ENCODE measurements around the gene DNAJB9.

DNAJB9 gene

DNA sequence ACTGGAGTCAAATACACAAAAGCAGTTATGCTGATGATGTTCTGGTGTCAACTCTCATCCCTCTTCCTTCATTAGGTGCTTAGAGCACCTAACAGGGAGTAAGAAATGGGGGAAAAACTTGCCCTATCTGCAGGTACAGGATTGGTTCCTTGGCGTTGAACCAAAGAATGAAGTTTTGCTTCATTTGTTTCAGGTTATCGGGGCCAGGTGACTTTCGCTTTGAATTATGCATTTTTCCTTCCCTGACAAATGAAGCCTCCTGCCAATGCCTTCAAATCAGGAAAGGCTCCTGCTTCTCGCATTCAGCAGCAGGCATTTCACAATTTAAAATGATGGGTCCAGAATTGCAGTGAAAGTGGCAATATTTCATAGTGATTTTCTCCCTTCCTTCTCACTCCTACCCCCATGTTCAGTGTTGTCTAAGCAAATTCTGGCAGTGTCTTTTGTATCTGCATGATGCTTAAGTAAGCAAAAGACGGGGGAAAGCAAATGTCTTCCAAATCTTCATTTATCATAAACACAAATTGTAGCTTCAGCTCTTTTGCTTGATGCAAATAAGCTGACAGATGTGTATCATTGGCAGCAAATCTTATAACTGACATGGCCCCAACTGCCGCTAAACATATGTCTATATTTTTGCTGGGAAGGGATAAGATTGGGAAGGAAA lies 29.4 kb downstream of the DNAJB9 start:
- Mint-ChIP-seq H3K36me3 (ENCODE audit: low read depth) (no peaks in the 10 kb centered on the region), H3K27me3 (ENCODE audit: low read depth, poor library complexity) (peaks cover 9% of the 10 kb centered on the region), H3K27ac (no peak overlapping the region), H3K4me3 (no peak overlapping the region), H3K4me1 (peaks cover 20% of the 10 kb centered on the region), H3K9me3 (no peaks in the 10 kb centered on the region)
- no peak for DNase-seq
- TF ChIP-seq, protein P1, sequence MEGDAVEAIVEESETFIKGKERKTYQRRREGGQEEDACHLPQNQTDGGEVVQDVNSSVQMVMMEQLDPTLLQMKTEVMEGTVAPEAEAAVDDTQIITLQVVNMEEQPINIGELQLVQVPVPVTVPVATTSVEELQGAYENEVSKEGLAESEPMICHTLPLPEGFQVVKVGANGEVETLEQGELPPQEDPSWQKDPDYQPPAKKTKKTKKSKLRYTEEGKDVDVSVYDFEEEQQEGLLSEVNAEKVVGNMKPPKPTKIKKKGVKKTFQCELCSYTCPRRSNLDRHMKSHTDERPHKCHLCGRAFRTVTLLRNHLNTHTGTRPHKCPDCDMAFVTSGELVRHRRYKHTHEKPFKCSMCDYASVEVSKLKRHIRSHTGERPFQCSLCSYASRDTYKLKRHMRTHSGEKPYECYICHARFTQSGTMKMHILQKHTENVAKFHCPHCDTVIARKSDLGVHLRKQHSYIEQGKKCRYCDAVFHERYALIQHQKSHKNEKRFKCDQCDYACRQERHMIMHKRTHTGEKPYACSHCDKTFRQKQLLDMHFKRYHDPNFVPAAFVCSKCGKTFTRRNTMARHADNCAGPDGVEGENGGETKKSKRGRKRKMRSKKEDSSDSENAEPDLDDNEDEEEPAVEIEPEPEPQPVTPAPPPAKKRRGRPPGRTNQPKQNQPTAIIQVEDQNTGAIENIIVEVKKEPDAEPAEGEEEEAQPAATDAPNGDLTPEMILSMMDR (IDR thresholded peaks at IDR 0.05), result no peak

DNA sequence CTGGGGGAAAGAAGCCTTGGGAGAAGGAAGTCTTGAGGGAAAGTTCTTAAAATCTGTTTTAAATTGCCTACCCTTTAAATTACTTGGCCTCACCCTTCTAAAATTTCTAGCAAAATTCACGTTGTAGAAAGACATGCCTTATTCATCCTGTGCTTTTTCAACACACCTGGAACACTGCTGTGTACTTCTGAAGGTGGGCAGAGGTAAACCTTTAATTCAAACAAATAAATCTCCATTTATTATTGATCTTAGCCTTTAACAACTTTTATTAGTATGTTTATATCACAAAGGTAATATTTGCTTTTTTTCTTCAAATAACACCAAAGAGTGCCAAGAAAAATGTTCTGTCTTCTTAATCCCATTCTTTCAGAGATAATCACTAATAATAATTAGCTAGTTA lies 30.7 kb downstream of the DNAJB9 start:
- Mint-ChIP-seq H3K4me3 (no peak overlapping the region), H3K36me3 (ENCODE audit: low read depth) (no peaks in the 10 kb centered on the region), H3K27ac (no peak overlapping the region), H3K4me1 (peaks cover 20% of the 10 kb centered on the region), H3K9me3 (no peaks in the 10 kb centered on the region), H3K27me3 (ENCODE audit: low read depth, poor library complexity) (peaks cover 13% of the 10 kb centered on the region)
- DNase-seq, result no peak
- TF ChIP-seq, protein P1 (IDR thresholded peaks at IDR 0.05), result no peak

DNA sequence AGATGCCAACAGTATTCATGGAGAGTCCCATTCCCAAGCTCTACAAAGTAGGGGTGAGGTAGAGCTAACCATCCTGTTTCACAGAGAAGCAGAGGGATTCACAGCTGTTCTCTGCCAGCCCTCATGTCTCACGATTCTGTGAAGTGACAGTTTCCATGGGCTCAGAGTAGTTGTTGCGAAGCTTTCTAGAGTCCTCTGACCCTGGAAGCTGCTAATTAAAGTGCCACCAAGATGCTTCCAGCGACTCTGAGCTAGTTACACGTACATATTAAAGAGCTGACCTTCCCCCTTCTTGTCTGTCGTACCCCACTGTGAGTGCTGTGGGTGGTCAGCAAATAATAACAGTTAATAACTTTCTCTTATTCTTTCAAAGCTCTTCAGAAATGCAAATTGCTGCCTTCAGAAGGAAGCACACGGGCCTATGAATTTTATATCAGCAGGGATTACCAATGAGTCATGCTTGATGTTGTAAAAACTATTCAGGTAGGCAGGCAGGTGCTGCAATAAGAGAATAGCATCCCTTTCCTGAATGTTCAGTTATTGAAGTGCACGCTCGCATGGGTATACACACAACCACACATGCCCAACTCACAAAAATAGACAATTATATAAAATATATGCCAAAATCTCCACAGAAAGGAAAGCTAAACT lies 34.1 kb downstream of the DNAJB9 start:
- peaks cover 11% of the 10 kb centered on the region for H3K4me1 Mint-ChIP-seq
- DNase-seq, result no peak
- H3K9me3 Mint-ChIP-seq, result no peaks in the 10 kb centered on the region

DNA sequence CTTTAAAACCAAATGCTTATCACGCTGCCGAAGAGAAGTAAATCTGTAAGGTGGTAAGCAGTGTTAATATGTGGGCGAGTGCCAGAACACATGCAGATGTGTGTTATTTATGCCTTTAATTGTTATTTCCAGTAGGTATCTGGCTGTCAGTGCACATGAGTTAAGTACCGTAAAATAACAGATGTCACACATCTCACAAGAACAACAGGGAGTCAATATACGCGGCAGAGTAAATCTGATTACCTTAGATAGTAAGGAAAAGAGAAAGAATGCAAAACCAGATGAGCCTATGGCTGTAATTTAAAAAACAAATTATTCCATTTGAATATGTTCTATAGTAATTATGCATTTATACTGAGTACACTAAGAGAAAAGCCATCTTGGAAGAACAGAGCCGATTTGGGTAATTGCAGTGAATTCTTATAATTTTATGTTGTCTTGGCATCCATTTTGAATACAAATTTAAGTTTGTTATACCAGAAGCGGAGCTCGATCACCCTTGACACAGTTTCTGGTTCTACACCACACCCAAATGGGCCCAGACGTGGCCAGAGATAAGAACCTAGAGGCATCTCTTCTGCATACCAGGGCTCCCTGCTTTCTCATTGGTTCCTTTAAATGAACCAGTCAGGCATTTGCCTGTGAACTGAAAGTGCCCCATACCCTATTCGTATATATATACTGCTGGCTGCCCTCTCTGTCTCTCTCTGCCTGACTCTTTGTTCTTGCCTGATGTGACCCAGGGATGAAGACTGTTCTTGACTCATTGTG lies 34.8 kb downstream of the DNAJB9 start:
- H3K4me3 Mint-ChIP-seq, result no peak overlapping the region
- no peak for DNase-seq

More for the DNA sequence above, 34.1 kb downstream of the DNAJB9 start:
- Mint-ChIP-seq H3K27me3 (ENCODE audit: low read depth, poor library complexity) (peaks cover 10% of the 10 kb centered on the region), H3K27ac (no peak overlapping the region), H3K4me3 (no peak overlapping the region), H3K36me3 (ENCODE audit: low read depth) (no peaks in the 10 kb centered on the region)
- TF ChIP-seq, protein P1 (IDR thresholded peaks at IDR 0.05), result no peak

DNA sequence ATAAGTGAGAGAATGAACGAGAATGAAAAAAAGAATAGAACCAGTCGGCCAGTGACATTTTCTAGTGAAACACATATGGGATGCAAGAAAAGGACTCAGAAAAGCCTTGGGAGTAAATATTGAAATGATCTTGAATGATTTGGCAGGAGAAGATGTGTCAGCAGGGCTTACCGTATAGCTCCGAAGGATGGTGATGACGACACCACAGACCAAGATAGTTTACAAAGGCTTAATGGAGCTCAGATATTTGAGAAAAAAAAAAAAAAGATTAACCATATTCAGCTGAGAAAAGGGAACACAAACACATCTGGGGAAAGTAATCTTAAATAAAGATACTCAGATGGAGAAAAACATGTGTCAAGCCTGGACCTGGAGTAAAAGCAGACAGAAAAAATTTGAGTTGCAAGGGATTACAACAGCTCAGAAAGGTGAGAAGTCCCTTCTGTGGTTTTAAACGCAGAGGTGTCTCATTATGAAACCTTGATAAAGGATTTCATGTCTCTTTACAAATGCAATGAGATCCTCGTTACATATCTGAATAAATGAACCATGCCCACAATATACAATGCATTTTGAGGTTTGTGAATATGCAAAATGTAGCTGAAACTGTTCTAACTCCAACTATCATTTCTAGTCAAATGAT lies 36.0 kb downstream of the DNAJB9 start:
- Mint-ChIP-seq H3K4me1 (no peaks in the 10 kb centered on the region), H3K36me3 (ENCODE audit: low read depth) (no peaks in the 10 kb centered on the region), H3K27me3 (ENCODE audit: low read depth, poor library complexity) (peaks cover 10% of the 10 kb centered on the region)

More for the DNA sequence above, 34.8 kb downstream of the DNAJB9 start:
- peaks cover 10% of the 10 kb centered on the region for H3K27me3 Mint-ChIP-seq (ENCODE audit: low read depth, poor library complexity)
- H3K4me1 Mint-ChIP-seq, result peaks cover 4% of the 10 kb centered on the region
- no peaks in the 10 kb centered on the region for H3K9me3 Mint-ChIP-seq
- TF ChIP-seq, protein P1 (IDR thresholded peaks at IDR 0.05), result no peak
- no peaks in the 10 kb centered on the region for H3K36me3 Mint-ChIP-seq (ENCODE audit: low read depth)
- H3K27ac Mint-ChIP-seq, result no peak overlapping the region

More for the DNA sequence above, 36.0 kb downstream of the DNAJB9 start:
- Mint-ChIP-seq H3K27ac (no peak overlapping the region), H3K9me3 (no peaks in the 10 kb centered on the region), H3K4me3 (no peak overlapping the region)
- no peak for DNase-seq
- TF ChIP-seq, protein P1 (IDR thresholded peaks at IDR 0.05), result no peak
